ENCODE data around the gene PPFIA3.
A peak's percentile ranks its signal among the peaks of the same experiment; 100 is the strongest.
"Not testable (repeated sequence)": the region's sequence is repeated elsewhere in the genome, so short reads cannot be mapped to it uniquely, and the experiment has no call there.

The PPFIA3 gene

DNA sequence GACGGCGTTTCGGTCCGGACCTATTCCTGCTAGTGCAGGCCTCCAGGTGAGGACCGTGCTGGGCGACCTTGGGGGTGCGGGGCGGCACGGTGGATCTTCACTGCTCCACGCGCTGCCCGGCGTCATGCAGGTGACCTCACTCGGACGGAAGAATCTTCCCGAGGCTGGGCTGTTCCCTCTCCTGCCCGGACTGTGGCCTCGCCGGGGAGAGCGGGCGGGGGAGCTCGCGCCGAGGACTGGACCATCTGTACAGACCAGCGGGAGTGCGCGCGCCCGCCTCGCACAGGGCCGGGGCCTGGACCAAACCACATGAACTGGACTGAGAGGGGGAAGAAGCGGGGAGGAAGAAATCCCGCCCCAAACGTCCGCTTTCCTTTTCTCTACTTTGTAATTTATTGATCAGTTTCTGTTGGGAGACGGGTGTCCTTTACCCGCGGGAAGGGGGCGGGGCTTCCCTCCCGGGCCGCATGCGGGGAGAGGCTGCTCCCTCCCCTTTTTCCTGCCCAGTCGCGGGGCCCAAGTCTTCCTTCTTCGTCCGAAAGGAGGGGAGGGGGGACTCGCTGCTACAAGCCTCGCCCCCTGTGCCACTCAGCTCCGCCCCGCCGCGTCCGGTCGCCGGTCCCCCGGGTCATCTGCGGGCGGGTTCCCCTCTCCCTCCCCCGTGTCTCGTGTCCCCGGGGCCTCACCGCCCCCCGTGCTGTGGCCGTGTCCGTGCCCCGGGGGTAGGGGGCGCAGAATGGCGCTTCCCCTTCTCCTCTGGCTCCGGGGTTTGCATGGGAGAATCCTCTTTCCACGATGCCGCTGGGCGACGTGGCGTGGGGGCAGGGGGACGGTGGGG is 31.0 kb downstream of the PPFIA3 start:
- DNase-seq: peak; percentile 50

- no peak for DNase-seq
Measured at GRCh38 chr19:49150944-49151243, 31.6 kb downstream of the PPFIA3 start.

DNA sequence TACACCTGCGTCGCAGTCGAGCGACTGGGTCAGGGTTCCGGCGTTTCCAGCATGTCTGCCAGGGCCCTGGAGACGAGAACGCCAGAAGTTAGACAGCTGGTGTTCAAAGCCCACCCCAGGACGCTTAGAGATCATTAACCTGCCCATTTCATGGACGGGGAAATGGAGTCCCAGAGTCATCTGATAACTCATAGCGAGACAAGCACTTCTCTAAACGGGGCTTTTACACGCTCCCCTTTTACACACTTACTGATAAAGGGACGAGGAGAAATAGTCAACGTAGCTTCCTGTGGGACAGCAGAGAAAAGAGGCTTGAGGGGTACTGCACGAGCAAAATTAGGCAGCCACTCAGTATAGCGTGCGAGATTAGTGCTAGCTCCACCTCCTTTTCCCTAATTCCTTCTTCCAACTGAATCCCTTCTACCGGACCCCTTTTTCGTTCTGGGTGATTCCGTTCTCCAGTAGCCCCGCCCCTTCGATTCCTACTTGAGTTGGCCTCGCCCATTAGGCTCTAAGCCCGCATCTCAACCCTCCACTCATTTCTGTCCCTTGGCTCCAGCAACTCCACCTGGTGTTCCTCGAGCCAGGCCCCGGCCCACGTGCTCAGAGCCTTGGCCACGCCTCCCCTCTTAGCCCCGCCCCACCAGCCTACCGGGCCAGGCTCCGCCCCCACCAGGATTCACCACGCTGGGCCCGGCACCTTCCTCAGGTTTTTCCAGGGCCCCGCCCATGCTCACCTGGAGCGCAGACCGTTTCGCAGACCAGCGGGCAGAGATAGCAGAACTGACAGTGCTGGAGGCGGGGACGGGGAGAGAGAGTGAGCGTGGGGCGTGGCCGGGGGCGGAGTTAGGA is 32.1 kb downstream of the PPFIA3 start:
- peak; percentile 45 for DNase-seq

DNA sequence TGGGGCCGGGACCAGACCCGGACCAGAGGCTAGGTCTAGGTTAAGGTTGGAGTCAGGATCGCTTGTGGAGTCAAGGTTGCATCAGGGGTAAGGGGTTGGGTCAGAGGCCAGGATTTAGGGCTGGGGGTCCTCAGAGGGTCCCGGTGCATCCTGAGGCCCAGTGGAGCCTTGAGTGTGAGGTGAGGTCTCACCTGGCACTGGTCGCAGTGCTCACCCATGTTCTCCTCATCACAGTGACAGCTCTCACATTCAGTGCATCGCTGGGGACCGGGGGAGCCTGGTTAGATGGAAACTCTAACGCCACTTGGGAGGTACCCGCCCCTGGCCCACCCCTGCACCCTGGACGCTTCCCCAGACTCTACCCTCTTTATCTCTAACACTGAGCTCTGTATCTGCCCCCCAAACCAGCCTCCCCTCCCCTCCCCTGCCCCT is 32.8 kb downstream of the PPFIA3 start:
- no peak for DNase-seq

- no peak for DNase-seq
Measured at GRCh38 chr19:49153167-49153809, 33.9 kb downstream of the PPFIA3 start.

- no peak for DNase-seq
Measured at GRCh38 chr19:49154279-49154678, 34.9 kb downstream of the PPFIA3 start.

- DNase-seq: no peak
Measured at GRCh38 chr19:49155005-49155819, 35.9 kb downstream of the PPFIA3 start, which contains the start of gene HRC. Gene HRC (minus strand): TSS chr19:49155396. CDS start chr19:49155237, 159 bp downstream.

DNA sequence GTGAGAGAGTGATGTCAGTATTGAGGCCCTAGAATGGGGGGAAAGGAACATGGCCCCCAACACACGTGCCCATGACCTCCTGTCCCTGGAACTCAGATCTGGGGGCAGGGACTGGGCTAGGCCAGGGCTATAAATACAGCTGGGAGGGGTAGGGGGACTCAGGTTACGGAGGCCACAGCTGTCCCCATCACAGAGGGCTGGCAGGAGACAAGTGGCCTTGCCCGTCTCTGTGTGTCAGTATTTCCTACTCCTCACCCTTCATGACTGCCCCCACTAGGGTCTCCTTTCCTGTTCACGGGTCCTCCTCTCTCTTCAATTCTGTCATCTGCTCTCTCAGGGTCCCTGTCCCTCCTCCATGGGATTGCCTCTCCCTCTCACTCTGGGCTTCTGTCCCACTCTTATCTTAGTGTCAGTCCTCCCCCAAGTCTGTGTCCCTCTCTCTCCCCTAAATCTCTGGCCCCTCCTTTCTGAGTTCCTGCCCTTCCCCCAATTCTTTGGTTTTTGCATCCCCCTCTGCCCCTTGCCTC is 36.5 kb downstream of the PPFIA3 start:
- DNase-seq: no peak

DNA sequence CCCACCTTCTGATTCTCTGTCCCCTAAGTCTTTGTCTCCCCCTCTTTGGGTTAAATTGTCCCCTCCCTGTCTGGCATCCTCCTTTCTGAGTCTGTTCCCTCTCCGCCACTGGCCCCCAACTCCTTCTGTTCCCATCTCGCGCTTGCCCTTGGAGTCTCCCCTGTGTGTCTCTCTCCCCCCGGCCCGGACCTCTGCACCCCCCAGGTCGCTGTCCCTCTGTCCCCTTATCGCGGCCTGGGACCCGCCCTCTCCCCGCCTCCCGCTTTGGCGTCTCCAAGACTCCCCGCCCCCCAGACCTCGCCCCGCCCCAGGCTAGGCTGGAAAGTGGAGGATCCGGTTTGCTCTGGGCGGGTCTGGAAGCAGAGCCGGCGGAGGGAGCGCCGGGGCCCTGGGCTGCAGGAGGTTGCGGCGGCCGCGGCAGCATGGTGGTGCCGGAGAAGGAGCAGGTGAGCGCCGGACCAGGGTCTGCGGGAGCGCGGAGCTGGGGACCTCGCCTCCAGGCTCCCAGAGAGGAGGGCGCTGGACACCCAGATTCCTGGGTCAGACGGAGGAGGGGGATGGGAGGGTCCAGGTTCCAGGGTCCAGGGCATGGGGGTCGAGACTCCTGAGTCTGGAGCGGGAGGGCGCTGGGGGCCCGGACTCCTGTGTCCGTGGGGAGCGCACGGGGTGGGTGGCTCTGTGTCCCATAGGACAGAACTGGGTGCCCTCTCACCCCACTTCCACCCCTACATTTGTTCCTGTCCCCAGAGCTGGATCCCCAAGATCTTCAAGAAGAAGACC is 38.3 kb downstream of the PPFIA3 start, which contains the start of gene TRPM4:
TSS of gene TRPM4 (plus strand) at position 348 of the 780 bp plus-strand sequence. CDS start at position 423, 75 bp downstream.
- DNase-seq: peak; percentile 21

DNA sequence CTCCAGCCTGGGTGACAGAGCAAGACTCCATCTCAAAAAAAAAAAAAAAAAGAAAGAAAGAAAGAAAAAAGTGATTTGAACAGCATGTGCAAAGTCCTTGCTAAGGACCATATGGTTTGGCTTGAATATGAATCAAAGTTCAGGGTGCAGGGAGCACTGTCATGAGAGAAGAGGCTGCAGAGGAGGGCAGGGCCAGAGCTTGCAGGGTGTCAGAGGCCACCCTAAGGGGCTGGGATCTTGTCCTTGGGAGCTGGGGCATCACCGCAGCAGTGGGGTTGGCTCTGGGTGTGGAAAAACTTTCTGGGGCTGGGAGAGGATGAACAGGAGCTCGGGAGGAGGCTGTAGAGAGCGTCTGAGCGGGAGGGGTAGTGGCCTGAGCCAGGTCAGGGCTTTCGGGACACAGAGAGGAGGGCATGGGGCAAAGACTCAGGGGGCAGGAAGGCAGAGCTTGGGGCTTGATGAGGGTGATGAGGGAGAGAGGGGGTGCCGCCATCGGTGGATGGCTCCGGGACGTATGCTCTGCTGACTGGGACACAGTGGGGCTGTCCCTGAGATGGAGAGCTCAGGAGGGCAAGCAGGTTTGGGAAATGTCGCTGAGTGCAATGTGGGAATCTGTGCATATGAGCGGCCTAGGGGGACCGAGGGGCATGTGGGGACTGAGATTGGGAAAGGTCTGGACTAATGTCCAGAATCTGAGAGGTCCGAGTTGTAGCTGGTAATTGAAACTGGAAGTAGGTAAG is 41.3 kb downstream of the PPFIA3 start:
- no peak for DNase-seq

DNA sequence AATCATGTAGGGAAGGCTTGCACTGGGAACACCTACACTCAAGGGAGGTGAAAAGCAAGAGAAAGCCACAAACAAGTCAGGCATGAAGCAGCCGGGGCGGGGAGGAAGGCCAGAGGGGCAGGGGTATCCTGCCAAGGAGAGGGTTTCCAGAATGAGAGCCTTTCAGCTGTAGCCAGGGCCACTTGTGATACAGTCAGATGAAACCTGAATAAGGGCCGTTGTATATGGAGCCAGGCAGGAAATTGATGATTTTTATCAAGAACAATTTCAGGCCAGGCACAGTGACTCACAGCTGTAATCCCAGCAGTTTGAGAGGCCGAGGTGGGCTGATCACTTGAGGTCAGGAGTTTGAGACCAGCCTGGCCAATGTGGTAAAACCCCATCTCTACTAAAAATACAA is 42.6 kb downstream of the PPFIA3 start:
- DNase-seq: no peak

DNA sequence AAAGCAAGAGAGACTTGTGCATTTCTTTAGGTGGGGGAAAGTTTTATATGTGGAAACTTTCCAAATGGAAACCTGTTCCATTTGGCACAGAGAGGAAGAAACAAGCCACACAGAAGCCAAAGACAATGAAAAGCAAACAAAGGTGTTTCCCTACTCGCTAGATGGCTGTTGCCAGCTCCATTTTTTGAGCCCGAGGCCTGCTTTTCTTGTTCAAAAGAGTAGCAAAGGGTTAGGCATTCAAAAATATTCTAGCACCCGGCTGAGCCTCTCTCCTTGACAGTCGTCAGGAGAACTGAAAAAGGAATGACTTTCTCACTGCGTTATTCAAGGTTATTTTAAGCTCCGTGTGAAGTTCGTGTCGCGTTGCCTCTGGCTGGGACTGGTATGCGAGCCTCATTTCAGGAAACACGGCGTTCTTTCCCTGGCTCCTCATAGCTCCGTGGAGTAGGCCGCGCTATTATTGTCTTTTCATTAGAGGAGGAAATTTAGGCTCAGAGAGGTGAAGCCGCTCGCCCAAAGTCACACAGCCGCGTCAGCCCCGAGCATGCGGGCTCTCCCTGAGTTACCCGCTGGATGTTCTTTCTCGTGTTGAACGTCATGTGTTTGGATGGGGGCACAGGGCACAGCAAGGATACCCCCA is 45.9 kb downstream of the PPFIA3 start:
- DNase-seq: no peak

- no peak for DNase-seq
Measured at GRCh38 chr19:49165865-49166301, 46.5 kb downstream of the PPFIA3 start.

GRCh38 chr19:49167857-49168409 is 48.6 kb downstream of the PPFIA3 start:
- no peak for DNase-seq

DNA sequence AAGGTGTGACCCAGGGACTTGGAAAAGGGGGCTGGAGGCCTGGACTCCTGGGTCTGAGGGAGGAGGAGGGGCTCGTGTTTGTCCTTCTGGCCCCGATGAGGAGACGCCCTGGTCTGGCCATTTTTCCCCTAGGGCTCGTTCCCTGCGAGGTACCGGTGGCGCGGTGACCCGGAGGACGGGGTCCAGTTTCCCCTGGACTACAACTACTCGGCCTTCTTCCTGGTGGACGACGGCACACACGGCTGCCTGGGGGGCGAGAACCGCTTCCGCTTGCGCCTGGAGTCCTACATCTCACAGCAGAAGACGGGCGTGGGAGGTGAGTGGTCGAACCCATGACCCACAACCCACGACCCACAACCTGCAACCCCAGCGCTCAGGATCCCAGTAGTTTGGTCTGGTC is 49.1 kb downstream of the PPFIA3 start:
- no peak for DNase-seq

GRCh38 chr19:49173198-49173597 is 53.9 kb downstream of the PPFIA3 start:
- DNase-seq: no peak

- no peak for DNase-seq
Measured at GRCh38 chr19:49180659-49181058, 61.3 kb downstream of the PPFIA3 start.

- not testable (repeated sequence) for DNase-seq
Measured at GRCh38 chr19:49182010-49182847, 62.9 kb downstream of the PPFIA3 start.
